ENCODE results near the gene NTM.
"Not testable (repeated sequence)": the region's sequence is repeated elsewhere in the genome, so short reads cannot be mapped to it uniquely, and the experiment has no call there.

Gene NTM

GRCh38 chr11:131677828-131678470, 307.5 kb downstream of the NTM start:
- DNase-seq = no peak

GRCh38 chr11:131678658-131679340, 308.4 kb downstream of the NTM start:
- no peak for DNase-seq

GRCh38 chr11:131680448-131680847, 310.0 kb downstream of the NTM start:
- not testable (repeated sequence) for DNase-seq

- no peak for DNase-seq
Observed at GRCh38 chr11:131681920-131682319, 311.5 kb downstream of the NTM start.

- no peak for DNase-seq
Observed at GRCh38 chr11:131682373-131683015, 312.1 kb downstream of the NTM start.

- no peak for DNase-seq
Observed at GRCh38 chr11:131683131-131683530, 312.7 kb downstream of the NTM start.

- no peak for DNase-seq
Observed at GRCh38 chr11:131683666-131684065, 313.3 kb downstream of the NTM start.

- no peak for DNase-seq
Observed at GRCh38 chr11:131684111-131685060, 314.0 kb downstream of the NTM start.

- DNase-seq = no peak
Observed at GRCh38 chr11:131685206-131685605, 314.8 kb downstream of the NTM start.

- DNase-seq = no peak
Observed at GRCh38 chr11:131685906-131686305, 315.5 kb downstream of the NTM start.

GRCh38 chr11:131686836-131687235, 316.4 kb downstream of the NTM start:
- DNase-seq = no peak

- no peak for DNase-seq
Observed at GRCh38 chr11:131687291-131688047, 317.1 kb downstream of the NTM start.

- DNase-seq = peak; percentile 7
Observed at GRCh38 chr11:131688048-131688693, 317.8 kb downstream of the NTM start.

GRCh38 chr11:131689049-131689925, 318.9 kb downstream of the NTM start:
- no peak for DNase-seq

GRCh38 chr11:131690362-131690761, 319.9 kb downstream of the NTM start:
- no peak for DNase-seq

GRCh38 chr11:131690776-131691175, 320.4 kb downstream of the NTM start:
- DNase-seq = no peak

- no peak for DNase-seq
Observed at GRCh38 chr11:131691181-131692041, 321.0 kb downstream of the NTM start.

- no peak for DNase-seq
Observed at GRCh38 chr11:131692151-131692550, 321.7 kb downstream of the NTM start.

- no peak for DNase-seq
Observed at GRCh38 chr11:131692961-131693360, 322.5 kb downstream of the NTM start.

GRCh38 chr11:131693756-131694155, 323.3 kb downstream of the NTM start:
- no peak for DNase-seq

All from CD4-positive, alpha-beta T cell treated with Interleukin-10 for 1 hour (primary cell).